Stimulated activated CD8-positive, alpha-beta memory T cell treated with anti-CD3 and anti-CD28 coated beads, Interleukin-12 subunit alpha, Interleukin-12 subunit beta, amount 100 ng/mL, for 24 hours (primary cell): Measurements from ENCODE around the gene DUSP6.

ENCODE experiments used
- DNase-seq: peaks from one replicate; pipeline ENCODE4 v3.0.0-alpha.2; 2020; ENCODE audit errors: extremely low read depth

Gene DUSP6

DNA sequence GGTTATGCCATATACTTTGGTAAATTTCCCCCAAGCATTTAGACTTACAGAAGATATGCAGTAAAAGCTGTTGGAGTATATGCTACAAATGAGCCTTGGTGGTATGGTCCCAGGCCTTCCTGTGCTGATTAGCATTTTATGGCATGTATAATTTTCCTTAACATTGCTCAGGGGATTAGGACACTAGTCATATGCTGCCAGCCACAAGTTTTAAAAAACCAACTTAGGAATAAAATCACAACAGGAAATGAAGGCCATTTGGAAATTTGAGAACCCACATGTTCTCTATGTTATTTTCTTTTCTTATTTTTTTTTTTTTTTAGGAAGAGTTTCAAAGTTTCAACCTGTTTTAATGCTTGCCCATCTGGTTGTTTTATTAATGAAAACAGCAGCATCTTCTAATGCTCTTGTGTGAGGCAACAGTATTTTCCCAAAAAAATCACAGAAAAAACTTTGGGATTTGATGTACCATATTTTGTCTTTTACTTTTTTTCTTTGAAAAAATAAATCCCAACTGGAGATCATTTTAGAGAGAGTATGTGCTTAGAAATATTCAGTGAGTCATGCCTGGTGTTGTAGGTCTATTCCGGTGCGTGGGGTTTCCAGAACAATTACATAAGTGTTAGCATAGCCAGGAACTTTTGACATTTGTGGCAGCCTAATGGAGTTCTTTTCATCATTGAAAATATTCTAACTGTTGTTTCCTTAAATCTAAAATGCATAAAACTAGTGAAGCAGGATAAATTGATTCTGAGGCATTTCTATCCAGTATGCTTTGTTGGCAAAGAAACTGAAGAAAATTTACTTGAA lies 21.7 kb upstream of the DUSP6 start:
- DNase-seq, result no peak

DNA sequence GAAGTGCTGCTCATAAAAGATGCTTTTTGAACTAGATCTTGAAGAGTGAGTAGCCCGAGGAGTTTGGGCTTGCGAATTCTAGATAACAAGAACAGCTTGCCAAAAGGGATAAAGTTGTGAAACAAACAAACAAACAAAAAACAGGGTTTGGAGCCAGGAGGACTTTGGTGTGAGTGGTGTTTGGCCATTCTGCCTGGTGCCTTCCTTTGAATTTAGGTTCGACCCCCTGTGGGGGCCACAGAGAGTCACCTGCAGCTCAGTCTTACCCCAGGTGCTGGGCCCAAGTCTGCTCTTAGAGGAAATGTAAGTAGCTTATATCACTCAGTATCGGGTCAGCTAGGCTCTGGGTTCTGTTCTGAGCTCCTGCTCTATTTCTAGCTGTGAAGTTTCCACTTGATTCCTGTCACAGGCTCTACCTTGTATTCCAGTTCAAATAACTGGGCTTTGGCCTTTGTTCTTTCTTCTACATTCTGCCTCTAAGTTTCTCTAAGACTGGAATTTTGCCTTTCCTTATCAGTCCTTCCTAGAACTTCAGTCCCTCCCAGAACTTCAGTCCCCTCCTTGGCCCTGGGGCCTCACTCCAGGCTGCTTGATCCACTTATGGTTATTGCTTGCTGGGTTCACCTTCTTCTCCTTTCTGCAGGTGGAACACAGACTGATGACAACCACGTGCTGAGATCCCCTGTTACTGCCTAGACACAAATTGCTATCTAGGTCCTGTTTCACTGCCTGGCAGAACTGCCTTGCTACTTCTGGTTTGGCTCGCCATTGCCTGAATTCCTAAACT lies 20.5 kb upstream of the DUSP6 start:
- DNase-seq, result no peak

DNA sequence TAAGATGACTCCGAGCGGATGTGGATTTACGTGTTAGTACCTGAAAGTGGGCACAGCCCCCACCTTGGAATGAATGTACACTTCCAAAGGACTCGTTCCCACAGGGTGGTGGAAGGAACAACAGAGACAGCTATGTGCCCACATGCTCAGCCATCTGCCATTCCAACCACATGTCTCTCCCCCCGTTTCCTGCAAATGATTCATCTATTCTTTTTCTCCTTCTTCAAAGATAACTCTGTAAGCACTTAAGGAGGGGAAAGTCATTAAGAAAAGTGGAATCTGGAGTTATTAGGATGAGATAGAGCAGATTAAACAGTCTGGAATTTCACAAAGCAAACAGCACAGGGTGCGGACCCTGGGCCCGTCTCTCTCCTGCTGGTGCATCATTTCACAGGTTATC lies 18.5 kb upstream of the DUSP6 start:
- DNase-seq, result no peak

DNA sequence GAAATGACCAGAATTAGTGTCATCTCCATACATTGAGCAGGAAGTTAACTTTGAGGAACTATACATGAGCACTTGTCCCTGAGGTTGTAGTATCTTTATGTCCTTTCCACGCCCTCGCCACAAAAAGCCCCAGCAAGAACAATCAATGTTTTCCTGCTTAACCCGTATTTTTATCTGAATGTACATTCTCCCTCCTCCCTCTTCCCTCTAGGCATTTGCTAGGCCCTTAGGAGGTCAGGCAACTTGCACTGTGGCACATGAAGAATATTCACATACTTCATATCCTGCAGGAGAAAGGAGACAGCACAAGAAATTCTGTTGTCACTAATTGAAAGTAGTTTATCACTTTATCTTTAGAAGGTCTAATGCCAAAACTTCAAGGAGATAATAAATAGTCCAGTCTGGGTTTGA lies 18.1 kb upstream of the DUSP6 start:
- no peak for DNase-seq

DNA sequence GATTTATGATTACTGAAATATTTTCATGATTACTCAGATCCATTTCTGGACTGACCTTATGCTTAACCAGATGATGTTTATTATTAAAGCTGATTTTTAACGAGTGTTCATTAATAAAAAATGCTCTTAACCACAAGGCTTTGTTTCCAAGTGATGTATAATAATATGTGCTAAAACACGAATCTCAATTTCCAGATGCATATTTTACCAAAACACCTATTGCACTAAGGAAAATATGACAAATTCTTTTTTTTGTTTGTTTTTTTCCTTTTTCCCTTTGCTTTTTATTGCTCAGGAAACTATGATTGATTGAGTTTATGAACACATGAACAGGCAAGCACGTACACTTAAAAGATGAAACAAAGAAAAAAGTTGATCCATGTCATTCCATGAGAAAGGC lies 16.9 kb upstream of the DUSP6 start:
- no peak for DNase-seq

DNA sequence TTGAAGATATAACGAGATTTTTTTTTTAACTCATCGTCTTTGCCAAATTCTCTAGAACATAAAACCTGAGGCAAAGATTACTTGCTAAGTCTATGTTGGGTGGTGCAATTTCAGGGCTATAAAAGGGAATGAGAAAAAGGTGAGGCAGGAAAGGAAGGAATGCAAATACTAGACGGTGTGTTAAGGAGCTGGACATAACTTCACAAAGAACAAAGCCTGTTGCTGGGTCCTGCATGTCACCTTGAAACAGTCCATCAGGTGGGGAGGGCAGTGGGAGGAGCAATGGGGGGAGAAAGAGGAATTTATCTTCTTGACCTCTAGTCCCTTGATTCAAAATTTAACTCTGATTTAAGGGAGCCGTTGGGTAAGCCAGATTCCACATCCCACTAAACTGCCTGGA lies 16.1 kb upstream of the DUSP6 start:
- no peak for DNase-seq

DNA sequence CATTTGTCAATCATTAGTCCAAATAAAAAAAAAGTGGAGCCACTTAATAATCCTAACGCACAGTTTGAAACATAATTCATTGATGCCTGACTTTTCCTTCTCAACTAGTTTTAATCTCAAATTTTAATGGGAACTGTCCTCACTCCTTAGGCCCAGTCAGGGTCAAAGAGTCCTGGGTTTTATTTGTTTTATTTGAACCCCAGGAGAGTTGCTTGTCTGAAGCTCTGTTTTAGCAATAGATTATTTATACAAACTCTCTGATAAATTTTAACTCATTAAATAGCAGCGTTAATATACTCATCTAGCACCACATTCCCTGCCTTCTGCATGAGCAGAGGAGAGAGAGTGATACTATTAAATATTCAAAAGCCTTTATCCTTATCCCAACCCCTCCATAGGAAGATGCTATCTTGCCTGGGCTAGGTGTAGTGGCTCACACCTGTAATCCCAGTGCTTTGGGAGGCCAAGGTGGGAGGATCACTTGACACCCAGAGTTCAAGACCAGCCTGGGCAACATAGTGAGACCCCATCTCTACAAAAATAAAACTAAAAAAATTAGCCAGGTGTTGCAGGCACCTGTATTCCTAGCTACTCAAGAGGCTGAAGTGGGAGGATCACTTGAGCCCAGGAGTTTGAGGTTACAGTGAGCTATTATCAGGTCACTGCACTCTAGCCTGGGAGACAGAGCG lies 14.5 kb upstream of the DUSP6 start:
- no peak for DNase-seq

DNA sequence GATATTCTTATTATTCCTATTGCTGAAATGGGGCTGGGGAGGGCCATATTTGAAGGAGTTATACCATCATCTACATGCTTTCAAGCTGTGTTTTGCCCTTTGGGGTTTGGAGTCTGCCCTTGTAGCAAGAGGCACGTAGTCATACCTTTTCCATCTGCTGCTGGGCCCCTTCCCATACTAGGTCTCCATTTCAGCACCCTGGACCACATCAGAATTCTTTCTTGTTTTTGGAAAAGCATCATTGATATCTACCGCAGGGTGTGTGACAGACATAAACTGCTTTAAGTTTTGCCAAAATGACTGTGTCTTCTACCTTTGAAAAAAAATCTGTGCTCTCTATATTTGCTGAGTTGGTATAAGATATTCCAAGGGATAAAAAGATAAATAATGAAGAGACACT lies 12.3 kb upstream of the DUSP6 start:
- no peak for DNase-seq

DNA sequence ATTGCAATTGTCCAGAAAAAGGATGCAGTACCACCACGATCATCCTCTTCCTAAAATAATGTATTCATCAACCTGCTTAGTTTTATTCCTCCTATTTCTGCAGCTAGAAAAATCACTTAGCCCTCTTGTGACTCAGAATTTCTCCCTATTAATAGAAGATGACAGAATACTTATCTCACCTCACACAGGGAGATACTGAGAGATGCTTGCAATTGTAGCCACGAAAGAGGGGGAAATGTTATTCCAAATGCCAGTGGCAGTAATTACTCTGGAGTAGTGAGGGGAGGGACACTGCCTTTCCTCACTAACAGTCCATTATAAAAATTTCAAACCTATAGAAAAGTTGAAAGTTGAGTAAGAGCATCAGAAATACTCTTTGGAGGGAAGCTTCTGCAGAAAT lies 11.8 kb upstream of the DUSP6 start:
- DNase-seq, result no peak

DNA sequence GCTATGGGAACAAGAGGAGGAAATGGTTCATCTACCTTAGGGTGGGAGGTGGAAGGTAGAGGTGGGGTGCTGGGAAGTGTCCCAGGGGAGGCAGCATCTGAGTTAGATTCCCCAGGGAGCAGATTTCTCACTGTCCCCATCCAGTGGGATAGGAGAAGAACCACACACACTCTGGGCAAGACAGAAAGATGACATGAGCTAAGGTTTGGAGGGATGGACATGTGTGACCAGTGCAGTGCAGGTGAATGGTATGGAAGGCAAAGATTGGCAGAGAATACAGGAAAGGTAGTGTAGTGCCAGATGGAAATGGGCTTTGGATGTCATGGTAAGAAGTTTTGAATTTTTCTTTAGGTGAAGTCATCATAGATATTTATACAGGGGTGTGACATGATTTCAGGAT lies 11.3 kb upstream of the DUSP6 start:
- DNase-seq, result no peak

DNA sequence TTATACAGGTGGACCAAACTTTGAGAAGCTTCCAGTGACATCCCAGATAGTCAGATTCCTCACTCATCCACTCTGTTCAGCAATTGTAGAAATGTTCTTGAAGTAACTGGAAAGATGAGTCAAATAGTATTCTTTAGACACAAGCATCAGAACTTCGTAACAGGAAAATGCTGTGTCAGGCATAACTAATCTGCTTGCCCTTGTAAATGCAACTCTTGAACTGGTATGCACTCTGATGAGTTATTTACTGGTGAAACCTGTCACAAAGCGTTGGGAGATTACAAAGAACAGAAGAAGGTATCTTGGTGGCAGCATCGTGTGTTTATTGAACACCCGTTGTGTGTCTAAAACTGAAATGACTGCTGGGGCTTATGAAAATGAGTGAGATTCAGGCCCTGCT lies 10.8 kb upstream of the DUSP6 start:
- DNase-seq, result no peak

DNA sequence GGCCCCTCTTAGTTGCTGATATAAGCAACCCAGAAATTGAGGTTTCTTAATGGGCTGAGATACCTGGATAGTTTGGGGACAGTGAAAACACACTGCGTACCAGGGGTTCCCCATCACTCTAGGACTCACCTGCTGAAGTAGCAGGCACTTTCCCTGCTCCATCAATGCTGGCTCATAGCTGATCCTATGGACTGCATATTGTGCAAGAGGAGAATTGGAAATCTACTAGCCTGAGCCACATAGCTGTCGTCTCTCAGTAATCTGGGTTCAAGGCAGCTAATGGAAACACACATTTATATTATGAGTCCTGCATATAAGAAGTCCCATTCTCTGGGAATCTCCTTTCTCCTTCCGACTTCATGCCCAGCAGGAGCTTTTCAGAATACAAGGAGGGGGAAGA lies 7.3 kb upstream of the DUSP6 start:
- no peak for DNase-seq

DNA sequence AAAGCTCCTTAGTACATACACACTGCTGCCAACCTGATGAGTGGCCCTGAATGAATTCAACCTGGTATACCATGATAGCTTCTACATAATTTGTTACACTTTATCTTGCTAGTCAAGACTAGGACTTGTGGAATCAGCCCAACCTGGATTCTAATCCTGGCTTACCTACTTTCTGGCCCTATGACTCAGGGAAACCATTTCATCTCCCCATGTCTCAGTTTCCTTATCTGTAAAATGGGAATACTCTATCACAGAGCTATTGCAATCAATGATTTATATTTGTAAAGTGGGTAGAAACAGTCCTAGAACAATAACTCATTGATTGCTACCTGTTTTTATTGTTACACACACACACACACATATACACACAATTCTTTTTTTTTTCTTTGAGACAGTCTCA lies 6.5 kb upstream of the DUSP6 start:
- no peak for DNase-seq

DNA sequence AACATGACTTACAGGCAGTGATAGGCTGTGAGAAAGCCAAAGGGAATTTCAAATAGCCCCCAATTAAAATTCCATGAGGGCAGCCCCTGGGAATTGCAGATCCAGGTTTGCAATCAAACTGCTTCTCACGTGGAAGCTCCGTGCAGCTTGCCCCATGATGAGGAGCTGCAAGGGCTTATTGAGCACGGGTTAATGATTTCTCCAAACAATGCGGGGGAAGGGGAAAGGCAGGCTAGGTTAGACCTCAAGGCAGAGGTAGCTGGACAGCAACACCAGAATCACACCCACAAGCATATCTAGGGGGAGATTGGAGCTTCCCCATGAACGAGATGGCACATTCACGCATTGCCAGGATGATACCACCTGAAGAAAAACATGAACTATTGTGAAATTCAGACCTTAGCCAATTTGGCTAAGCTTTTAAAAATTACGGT lies 5.0 kb upstream of the DUSP6 start:
- no peak for DNase-seq

DNA sequence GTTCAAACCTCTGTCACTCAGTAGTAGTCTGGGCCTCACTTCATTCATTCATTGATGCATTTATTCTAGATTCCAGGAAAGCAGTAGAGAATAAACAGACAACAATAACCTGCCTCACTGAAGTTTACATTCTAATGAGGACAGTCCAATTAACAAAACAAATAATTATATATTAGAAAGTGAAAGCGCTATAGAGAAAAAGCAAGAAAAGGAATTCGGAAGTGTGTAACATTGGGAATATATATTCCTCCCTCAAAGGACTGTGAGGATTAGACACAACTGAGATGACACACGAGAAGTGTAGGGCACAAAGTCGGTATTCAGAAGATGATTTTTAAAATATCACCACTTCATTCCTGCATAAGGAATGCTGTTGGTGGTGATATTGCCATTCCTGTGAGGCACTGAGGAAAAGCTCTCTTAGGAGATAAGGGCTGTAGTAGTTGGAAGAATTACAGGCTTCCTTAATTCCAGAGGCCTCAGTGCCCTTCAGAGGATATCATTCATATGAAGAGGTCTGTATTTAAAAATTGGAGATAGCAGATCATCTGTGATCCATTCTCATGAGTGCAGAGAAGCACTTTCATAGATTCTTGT lies 3.9 kb upstream of the DUSP6 start:
- no peak for DNase-seq

DNA sequence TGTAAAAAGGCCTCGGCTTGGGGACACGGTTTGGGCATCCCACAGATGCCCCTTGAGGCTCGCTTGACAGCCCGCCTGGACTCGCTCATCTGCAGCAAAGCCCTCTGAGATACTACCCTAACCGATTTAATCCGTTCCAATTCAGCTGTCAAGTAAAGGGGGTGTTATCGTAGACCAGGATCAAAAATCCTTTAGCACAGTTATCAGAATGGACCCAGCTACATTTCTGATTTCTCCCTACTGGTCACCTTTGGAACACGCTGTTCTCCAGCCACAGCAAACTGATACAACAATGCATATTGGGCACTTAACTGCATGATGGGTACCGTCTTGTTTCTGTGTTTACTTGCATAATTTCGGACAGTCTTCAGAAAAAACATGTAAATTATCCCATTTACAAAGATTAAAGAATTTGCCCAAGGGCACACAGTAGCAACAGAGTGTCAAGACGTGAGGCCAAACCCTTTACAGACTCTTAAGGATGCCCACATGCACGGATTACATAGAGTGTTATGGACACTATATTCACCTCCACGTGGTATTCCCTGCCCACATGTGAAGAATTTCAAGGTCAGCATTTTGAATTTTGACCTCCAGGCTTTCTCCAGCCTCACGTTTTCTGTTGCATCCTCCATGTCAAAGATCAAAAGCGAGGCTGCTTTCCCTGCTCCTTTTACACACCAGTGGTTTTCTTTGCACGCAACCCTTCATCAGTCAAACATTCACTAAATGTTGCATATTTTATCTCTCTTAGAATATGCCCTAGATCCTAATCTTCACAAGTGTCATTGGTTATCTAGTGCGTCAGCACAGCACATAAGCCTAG lies 3.2 kb upstream of the DUSP6 start:
- no peak for DNase-seq

DNA sequence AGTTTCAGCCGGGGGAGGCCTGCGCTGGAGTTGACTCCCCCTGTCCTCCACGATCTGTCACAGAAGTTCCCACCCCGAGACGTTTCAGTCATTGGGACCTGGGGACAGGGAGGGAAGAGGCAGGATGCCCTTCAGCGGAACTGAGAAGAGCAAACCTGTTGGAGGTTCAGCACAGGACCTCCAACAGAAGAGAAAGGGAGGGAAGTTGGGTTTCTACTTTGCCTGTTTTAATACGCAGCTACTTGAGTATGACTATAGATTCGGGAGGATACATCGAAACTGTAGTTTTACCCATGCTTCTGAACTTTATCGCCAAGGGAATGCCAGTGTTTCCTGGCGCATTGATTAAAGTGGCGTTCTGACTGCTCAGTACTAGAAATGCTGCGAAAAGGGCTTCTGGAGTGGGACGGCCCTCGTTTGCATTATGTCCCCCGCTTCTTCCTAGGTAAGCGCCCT lies 2.3 kb upstream of the DUSP6 start:
- no peak for DNase-seq

DNA sequence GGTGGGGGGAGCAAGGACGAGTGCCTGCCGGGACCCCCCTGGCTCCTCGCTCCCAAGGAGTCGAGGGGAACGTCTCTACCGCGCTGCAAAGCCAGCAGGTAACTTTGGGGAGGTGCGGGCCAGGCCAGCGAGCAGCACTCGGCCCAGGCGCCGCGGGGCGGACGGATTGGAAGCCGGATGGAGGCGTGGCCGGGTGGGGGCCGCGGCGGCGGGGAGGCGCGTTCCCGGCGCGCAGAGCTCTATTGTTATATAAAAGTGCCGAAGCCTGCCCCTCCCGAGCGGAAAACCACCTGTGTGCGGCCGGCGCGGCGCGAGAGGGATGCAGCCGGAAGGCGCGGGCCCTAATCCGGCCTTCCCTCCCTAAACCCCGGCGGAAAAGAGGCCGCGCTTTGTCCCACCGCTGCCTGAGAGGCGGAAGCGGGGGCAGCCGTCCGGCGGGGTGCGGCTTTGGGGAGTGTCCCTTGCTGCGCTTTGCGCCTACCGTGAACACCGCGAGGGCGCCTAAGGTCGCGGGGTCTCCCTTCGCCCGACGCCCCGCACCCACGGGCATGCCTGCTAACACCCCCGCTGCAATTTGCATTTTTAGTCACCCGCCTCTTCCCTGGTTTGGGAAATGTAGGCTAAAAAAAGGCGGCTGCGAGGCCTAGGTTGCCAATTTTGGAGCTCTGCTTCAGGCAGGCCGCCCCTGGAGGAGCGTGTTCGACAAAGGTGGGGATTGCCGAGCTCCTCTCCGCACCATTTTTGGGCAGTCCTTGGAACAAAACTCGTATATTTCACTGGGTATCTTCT lies 1.7 kb upstream of the DUSP6 start:
- no peak for DNase-seq

DNA sequence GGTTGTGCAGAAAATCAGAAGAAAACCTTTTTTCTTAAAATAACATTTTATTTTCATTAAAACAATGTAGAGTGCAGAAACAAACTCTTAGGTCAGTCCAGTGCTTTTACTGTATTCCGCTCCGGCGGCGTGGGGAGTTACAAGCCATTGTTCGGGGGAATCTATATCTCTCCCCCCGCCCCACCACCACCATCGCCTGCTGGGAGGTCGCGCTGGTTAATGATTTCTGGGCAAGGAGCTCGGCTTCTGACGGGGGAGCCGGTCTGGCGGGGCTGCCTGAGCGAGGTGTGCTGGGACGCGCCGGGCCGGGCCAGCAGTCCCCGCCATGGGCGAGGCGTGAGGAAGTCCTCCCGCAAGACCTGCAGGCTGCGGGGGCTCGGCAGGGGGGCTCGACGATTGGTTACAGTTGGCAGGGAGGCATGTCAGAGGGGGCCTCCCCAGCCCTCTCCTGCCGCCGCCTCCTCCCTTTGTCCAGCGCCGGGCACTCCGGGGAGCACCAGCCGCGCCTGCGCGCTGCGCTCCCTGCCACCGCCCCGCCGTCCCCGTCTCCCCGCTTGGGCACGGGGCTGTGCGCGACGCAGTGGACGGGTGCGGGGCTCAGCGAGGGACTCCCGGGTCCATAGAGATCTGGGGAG lies 1.0 kb upstream of the DUSP6 start:
- DNase-seq, result no peak

DNA sequence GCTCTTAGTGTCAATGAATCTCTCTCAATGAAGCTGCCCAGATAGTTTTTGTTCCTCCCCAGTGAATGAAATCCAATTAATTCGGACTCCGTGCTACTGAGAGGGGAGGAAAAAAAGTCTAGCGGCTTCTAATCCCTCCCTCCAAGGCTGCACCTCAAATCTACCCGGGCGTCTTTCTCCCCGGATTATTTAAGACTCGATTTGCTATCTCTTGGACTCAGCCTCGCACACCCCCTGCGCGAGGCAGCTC lies 134 bp downstream of the DUSP6 start:
- DNase-seq, result no peak
